K562 (cell line): ENCODE results near the gene NF1. TPM values are rescaled to one million over a fixed set of nuclear protein-coding genes. Genes with fewer than 3 reads are reported as not detected.

ENCODE experiments used
- ARID3A ChIP-seq: IDR thresholded peaks from 2 replicates; pipeline ENCODE4 v1.6.1; 2012; ENCODE audit warnings: low read depth, low read length, improper control_type of control experiment, borderline replicate concordance
- CGGBP1 ChIP-seq: fragments of 250-450 bp; sonication (Bioruptor Pico); IDR thresholded peaks from 2 replicates; pipeline ENCODE4 v1.9.0; 2021; ENCODE audit warnings: mild to moderate bottlenecking
- HBP1 ChIP-seq: fragments of 450-650 bp; formaldehyde crosslinking; IDR thresholded peaks from 2 replicates; pipeline ENCODE4 v1.4.0; 2022; ENCODE audit warnings: missing genetic modification characterization
- IRF9 ChIP-seq: fragments of 450-650 bp; IDR thresholded peaks from 2 replicates; pipeline ENCODE4 v1.6.1; 2016; ENCODE audit warnings: missing biosample characterization, missing genetic modification characterization
- MYBL2 ChIP-seq, 2 experiments: fragments of 450-650 bp in 1 of 2; sonication (generic) in 1 of 2; formaldehyde crosslinking in 1 of 2; IDR thresholded peaks; 2 replicates each; pipeline versions ENCODE4 v1.6.1 to v1.8.1; 2017 to 2022; ENCODE audit warnings: borderline replicate concordance in 1 of 2, inconsistent platforms in 1 of 2, low read depth in 1 of 2, mild to moderate bottlenecking in 1 of 2, missing genetic modification reagents in 1 of 2, moderate library complexity in 1 of 2
- NR2F6 ChIP-seq: fragments of 450-650 bp; formaldehyde crosslinking; IDR thresholded peaks from 2 replicates; pipeline ENCODE4 v1.4.0; 2020; ENCODE audit warnings: mild to moderate bottlenecking
- POLR2G ChIP-seq: fragments of 200-400 bp; formaldehyde crosslinking; IDR thresholded peaks from 2 replicates; pipeline ENCODE4 v1.6.1; 2017; ENCODE audit warnings: low read depth, mild to moderate bottlenecking, antibody characterized with exemption, low read length, moderate library complexity
- POLR3A ChIP-seq: IDR thresholded peaks from 2 replicates; pipeline ENCODE4 v1.6.1; 2011; ENCODE audit warnings: borderline replicate concordance, mild to moderate bottlenecking, moderate library complexity; ENCODE audit not compliant: insufficient read length, insufficient read depth; ENCODE audit errors: extremely low read depth
- RBM25 ChIP-seq: fragments of 200-400 bp; formaldehyde crosslinking; IDR thresholded peaks from 2 replicates; pipeline ENCODE4 v1.6.1; 2018; ENCODE audit warnings: low read length, low read depth, moderate library complexity; ENCODE audit not compliant: severe bottlenecking
- RCOR1 ChIP-seq, 2 experiments: IDR thresholded peaks; 2 replicates each; pipeline ENCODE4 v1.6.1; 2012; ENCODE audit warnings: low read depth in 2 of 2, low read length in 2 of 2, borderline replicate concordance in 1 of 2, improper control_type of control experiment in 1 of 2
- SMARCB1 ChIP-seq: IDR thresholded peaks from 2 replicates; pipeline ENCODE4 v1.6.1; 2011; ENCODE audit warnings: improper control_type of control experiment, low read depth; ENCODE audit not compliant: insufficient read length
- XRCC5 ChIP-seq: fragments of 200-400 bp; formaldehyde crosslinking; IDR thresholded peaks from 2 replicates; pipeline ENCODE4 v1.6.1; 2017; ENCODE audit warnings: low read depth, mild to moderate bottlenecking, low read length
- ZFP36 ChIP-seq: fragments of 150-350 bp; IDR thresholded peaks from 2 replicates; pipeline ENCODE4 v1.6.1; 2018; ENCODE audit warnings: low read length, low read depth; ENCODE audit not compliant: partially characterized antibody
- ZNF165 ChIP-seq: fragments of 250-450 bp; sonication (Bioruptor Pico); IDR thresholded peaks from 2 replicates; pipeline ENCODE4 v1.4.0; 2020; ENCODE audit warnings: borderline replicate concordance
- ZNF23 ChIP-seq: fragments of 250-450 bp; sonication (Bioruptor Pico); IDR thresholded peaks from 2 replicates; pipeline ENCODE4 v1.4.0; 2020; ENCODE audit warnings: mild to moderate bottlenecking
- ZNF347 ChIP-seq: fragments of 450-650 bp; formaldehyde crosslinking; IDR thresholded peaks from 2 replicates; pipeline ENCODE4 v1.4.0; 2020; ENCODE audit warnings: low read depth, mild to moderate bottlenecking, moderate library complexity
- ZNF408 ChIP-seq: fragments of 250-450 bp; sonication (Bioruptor Pico); IDR thresholded peaks from 2 replicates; pipeline ENCODE4 v1.4.0; 2020; ENCODE audit warnings: low read depth, mild to moderate bottlenecking, moderate library complexity
- ZNF507 ChIP-seq: conservative IDR thresholded peaks from 2 replicates; pipeline ENCODE4 v1.6.1; 2017; ENCODE audit warnings: missing genetic modification characterization, missing compliant biosample characterization
- ZNF589 ChIP-seq: fragments of 200-800 bp; sonication (Bioruptor generic); IDR thresholded peaks from 2 replicates; pipeline ENCODE4 v1.6.1; 2016; ENCODE audit warnings: low read depth, missing genetic modification characterization, missing compliant biosample characterization
- ZNF77 ChIP-seq: fragments of 250-450 bp; sonication (Bioruptor Pico); IDR thresholded peaks from 2 replicates; pipeline ENCODE4 v1.5.0; 2020
- ZSCAN32 ChIP-seq: fragments of 450-650 bp; formaldehyde crosslinking; IDR thresholded peaks from 2 replicates; pipeline ENCODE4 v1.4.0; 2020; ENCODE audit warnings: mild to moderate bottlenecking, moderate library complexity
- polyA plus RNA-seq, 8 experiments: library from polyadenylated mRNA; depleted of rRNA in 4 of 8; stranded (reverse) in 5 of 8; unstranded in 3 of 8; fragments of >200 nt; fragmentation: Nextera tagmentation in 2 of 8; fragmentation: Illumina TruSeq in 1 of 8; extraction: Ambion mirVana in 2 of 8; extraction: Trizol in 1 of 8; gene quantifications; 2 replicates each; pipeline versions ENCODE4 v1.2.1 to v1.2.3, GENCODE V29; 2011 to 2014; ENCODE audit warnings: inconsistent platforms in 1 of 8, missing spikeins in 1 of 8
- total RNA-seq, 7 experiments: library from RNA; depleted of rRNA in 6 of 7; stranded (reverse); fragments of >200 nt in 6 of 7; fragmentation: Illumina TruSeq in 2 of 7; extraction: Trizol in 2 of 7; gene quantifications; 2 replicates each; pipeline versions ENCODE4 v1.2.1 to v1.2.3, GENCODE V29; 2011 to 2021; ENCODE audit warnings: low replicate concordance in 1 of 7

NF1 gene
- total and polyA plus RNA-seq, 9 of the 15 experiments (the other 6 are each of a cell fraction or from before 2014, with no cell fraction given), result 3.4 to 41.9 (median 24.3) TPM

GRCh38 chr17:31308372-31309334, 213.9 kb downstream of the NF1 start (continued):
- TF ChIP-seq POLR2G (no peak), POLR3A (no peak), ZNF408 (CRISPR knock-in tag) (no peak), ZNF507 (tag) (no peak), ZNF589 (no peak), ZNF165 (CRISPR knock-in tag) (no peak), ARID3A (no peak), IRF9 (tag) (no peak), SMARCB1 (no peak), NR2F6 (CRISPR knock-in tag) (no peak), ZSCAN32 (CRISPR knock-in tag) (no peak), ZNF347 (CRISPR knock-in tag) (no peak), ZNF77 (CRISPR knock-in tag) (no peak), ZFP36 (no peak), ZNF23 (CRISPR knock-in tag) (no peak), CGGBP1 (CRISPR knock-in tag) (no peak), XRCC5 (no peak), HBP1 (no peak), RBM25 (no peak), MYBL2 (IDR thresholded peaks at IDR 0.05; ENCODE audit: low read depth) (no peak), MYBL2 (CRISPR knock-in tag; IDR thresholded peaks at IDR 0.05; ENCODE audit: borderline replicate concordance) (no peak), RCOR1 (IDR thresholded peaks at IDR 0.05; ENCODE audit: borderline replicate concordance in 1 of 2, low read depth in 2 of 2, low read length in 2 of 2) (peak in 1 of 2 experiments; percentile 63; a peak in 1 of 4 replicates)
